MCF 10A (cell line): Measurements from ENCODE around the gene RAB3IP. TPM values are rescaled to one million over a fixed set of nuclear protein-coding genes. Genes with fewer than 3 reads are reported as not detected.
"Not testable (repeated sequence)": the region's sequence is repeated elsewhere in the genome, so short reads cannot be mapped to it uniquely, and the experiment has no call there.

Experiments
- BruUV-seq: library from RNA; stranded (reverse); fragments of 400-500 nt; replicated peaks from 2 replicates; lab custom pipeline; 2021; lab: Mats Ljungman, UMichigan
- CTCF ChIA-PET: fragments of 300-600 bp; sonication (Branson Sonifier 250); formaldehyde crosslinking; extraction: SDS; loops from one replicate; lab custom pipeline; 2021; ENCODE audit warnings: antibody characterized with exemption, inconsistent platforms; lab: Yijun Ruan, JAX
- POLR2A ChIA-PET: fragments of 300-600, 350-650 bp; sonication (Branson Sonifier 250); formaldehyde crosslinking; extraction: SDS; loops from one replicate; lab custom pipeline; 2020; ENCODE audit warnings: antibody characterized with exemption, inconsistent platforms; lab: Yijun Ruan, JAX
- DNase-seq: peaks from one replicate; pipeline ENCODE4 v3.0.0-alpha.2; 2018; ENCODE audit not compliant: unreplicated experiment
- H3K27ac Mint-ChIP-seq: one replicate; pipeline ENCODE4 v1.8.0; 2022; ENCODE audit warnings: mild to moderate bottlenecking, low read depth, mixed read lengths; ENCODE audit not compliant: unreplicated experiment
- H3K27me3 Mint-ChIP-seq: one replicate; pipeline ENCODE4 v1.8.0; 2022; ENCODE audit warnings: mixed read lengths; ENCODE audit not compliant: insufficient read depth, unreplicated experiment
- H3K36me3 Mint-ChIP-seq: one replicate; pipeline ENCODE4 v1.8.0; 2022; ENCODE audit warnings: mild to moderate bottlenecking, moderate library complexity, mixed read lengths; ENCODE audit not compliant: insufficient read depth, unreplicated experiment
- H3K4me1 Mint-ChIP-seq: one replicate; pipeline ENCODE4 v1.8.0; 2022; ENCODE audit warnings: mixed read lengths; ENCODE audit not compliant: insufficient read depth, unreplicated experiment
- H3K4me3 Mint-ChIP-seq: one replicate; pipeline ENCODE4 v1.8.0; 2022; ENCODE audit warnings: mild to moderate bottlenecking, moderate library complexity, mixed read lengths; ENCODE audit not compliant: unreplicated experiment
- H3K9me3 Mint-ChIP-seq: one replicate; pipeline ENCODE4 v1.8.0; 2022; ENCODE audit warnings: mixed read lengths; ENCODE audit not compliant: unreplicated experiment
- CTCF ChIP-seq: fragments of 200-600 bp; IDR thresholded peaks from one replicate; pipeline ENCODE4 v1.8.0; 2022; ENCODE audit warnings: antibody characterized with exemption, mild to moderate bottlenecking; ENCODE audit not compliant: unreplicated experiment
- intact Hi-C: fragments of 100-400 bp; cut with micrococcal nuclease; formaldehyde crosslinking; loops from 2 replicates; pipeline ENCODE4 v1.14.1; 2022
- total RNA-seq: library from RNA; stranded (reverse); gene quantifications from 2 replicates; pipeline ENCODE4 v1.2.3, GENCODE V29; 2022

The RAB3IP gene
- total RNA-seq, 1 experiment from 2014 or later, result 31.5 TPM

GRCh38 chr12:69755302-69755701 lies 16.6 kb downstream of the RAB3IP start:
- H3K27me3 Mint-ChIP-seq, result no peaks in the 10 kb centered on the region
- H3K4me1 Mint-ChIP-seq, result no peaks in the 10 kb centered on the region
- no peak for DNase-seq
- H3K27ac Mint-ChIP-seq, result no peak overlapping the region
- peaks cover 17% of the 10 kb centered on the region for H3K9me3 Mint-ChIP-seq
- intact Hi-C loops, result no loop called here
- ChIA-PET POLR2A (no interaction called here), CTCF (no interaction called here)
- no peak for TF ChIP-seq CTCF
- no peak overlapping the region for H3K4me3 Mint-ChIP-seq
- no TSS peak for BruUV-seq
- H3K36me3 Mint-ChIP-seq, result peaks cover 20% of the 10 kb centered on the region

GRCh38 chr12:69756088-69756755 lies 17.6 kb downstream of the RAB3IP start:
- Mint-ChIP-seq H3K9me3 (peaks cover 17% of the 10 kb centered on the region), H3K27me3 (no peaks in the 10 kb centered on the region), H3K27ac (no peak overlapping the region), H3K36me3 (peaks cover 20% of the 10 kb centered on the region), H3K4me1 (no peaks in the 10 kb centered on the region), H3K4me3 (no peak overlapping the region)
- ChIA-PET CTCF (interaction anchor here (0.6 kb wide), 1 partner anchor 663 kb away, joined by 3 read pairs; no protein-coding TSS in a partner anchor), POLR2A (interaction anchor here (0.6 kb wide), 1 partner anchor 9 kb away, joined by 3 read pairs; no protein-coding TSS in a partner anchor)
- no peak for TF ChIP-seq CTCF
- DNase-seq, result no peak
- BruUV-seq, result no TSS peak
- intact Hi-C loops, result no loop called here

- ChIA-PET CTCF (interaction anchor here (0.7 kb wide), 1 partner anchor 19 kb away, joined by 3 read pairs; no protein-coding TSS in a partner anchor), POLR2A (no interaction called here)
- Mint-ChIP-seq H3K9me3 (peaks cover 17% of the 10 kb centered on the region), H3K27ac (no peak overlapping the region), H3K4me1 (no peaks in the 10 kb centered on the region), H3K4me3 (no peak overlapping the region), H3K36me3 (peaks cover 20% of the 10 kb centered on the region), H3K27me3 (no peaks in the 10 kb centered on the region)
- intact Hi-C loops, result no loop called here
- no peak for TF ChIP-seq CTCF
- no TSS peak for BruUV-seq
- DNase-seq, result no peak
These were observed 19.4 kb downstream of the RAB3IP start for GRCh38 chr12:69758105-69758504.

GRCh38 chr12:69759581-69759980 lies 20.9 kb downstream of the RAB3IP start:
- POLR2A ChIA-PET, CTCF ChIA-PET, H3K4me3 Mint-ChIP-seq, H3K27ac Mint-ChIP-seq, H3K4me1 Mint-ChIP-seq, DNase-seq, BruUV-seq, H3K27me3 Mint-ChIP-seq, intact Hi-C loops: not testable (repeated sequence)
- Mint-ChIP-seq H3K36me3 (peaks cover 19% of the 10 kb centered on the region), H3K9me3 (peaks cover 25% of the 10 kb centered on the region)
